ENCODE data around the gene RYR2.
"Not testable (repeated sequence)": the region's sequence is repeated elsewhere in the genome, so short reads cannot be mapped to it uniquely, and the experiment has no call there.

Gene RYR2

DNA sequence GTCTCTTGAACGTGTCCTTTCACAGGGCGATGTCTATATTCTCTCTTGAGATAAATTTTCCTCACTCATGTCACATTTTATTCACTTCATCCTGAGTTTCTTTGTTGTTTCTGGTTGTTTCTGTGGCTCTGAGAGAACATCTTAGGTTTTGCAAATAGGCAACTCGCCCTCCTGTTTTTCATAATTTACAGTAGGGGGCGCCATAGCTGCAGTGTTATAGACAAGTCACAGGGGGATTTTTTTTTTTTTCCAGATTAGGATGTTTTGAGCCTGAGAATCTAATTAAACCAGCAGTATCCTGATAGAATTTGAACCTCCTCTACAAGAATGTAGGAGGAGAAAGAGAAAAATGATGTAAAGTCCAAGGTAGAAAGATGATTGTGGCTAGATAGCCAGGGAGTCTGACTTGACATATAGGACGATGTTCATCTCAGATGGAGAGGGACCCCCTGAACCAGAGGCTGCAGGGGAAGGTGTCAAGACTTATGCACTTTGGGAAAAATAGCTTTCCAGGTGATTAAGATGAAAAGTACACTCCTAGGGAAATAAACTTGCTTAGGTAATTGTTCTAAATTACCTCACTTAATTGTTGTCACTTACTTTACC is 772.4 kb downstream of the RYR2 start:
- no peak overlapping the region for H3K4me3 ChIP-seq (ENCODE audit: low read depth, low read length)
- peak; percentile 26; the same call in 1 of the 2 replicates for TF ChIP-seq CTCF (IDR thresholded peaks at IDR 0.05; ENCODE audit: borderline replicate concordance, insufficient read depth, low read depth, low read length)

- no peak for TF ChIP-seq CTCF (IDR thresholded peaks at IDR 0.05; ENCODE audit: borderline replicate concordance, insufficient read depth, low read depth, low read length)
- H3K4me3 ChIP-seq (ENCODE audit: low read depth, low read length) = no peak overlapping the region
Observed at GRCh38 chr1:237817277-237817676, 775.3 kb downstream of the RYR2 start.

DNA sequence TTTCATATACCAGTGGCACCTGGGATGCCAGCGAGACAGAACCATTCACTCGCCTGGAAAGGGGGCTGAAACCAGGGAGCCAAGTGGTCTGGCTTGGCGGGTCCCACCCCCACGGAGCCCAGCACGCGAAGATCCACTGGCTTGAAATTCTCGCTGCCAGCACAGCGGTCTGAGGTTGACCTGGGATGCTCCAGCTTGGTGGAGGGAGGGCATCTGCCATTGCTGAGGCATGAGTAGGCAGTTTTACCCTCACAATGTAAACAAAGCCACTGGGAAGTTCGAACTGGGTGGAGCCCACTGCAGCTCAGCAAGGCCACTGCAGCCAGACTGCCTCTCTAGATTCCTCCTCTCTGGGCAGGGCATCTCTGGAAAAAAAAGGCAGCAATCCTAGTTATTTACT is 778.6 kb downstream of the RYR2 start:
- H3K4me3 ChIP-seq (ENCODE audit: low read depth, low read length) = not testable (repeated sequence)

DNA sequence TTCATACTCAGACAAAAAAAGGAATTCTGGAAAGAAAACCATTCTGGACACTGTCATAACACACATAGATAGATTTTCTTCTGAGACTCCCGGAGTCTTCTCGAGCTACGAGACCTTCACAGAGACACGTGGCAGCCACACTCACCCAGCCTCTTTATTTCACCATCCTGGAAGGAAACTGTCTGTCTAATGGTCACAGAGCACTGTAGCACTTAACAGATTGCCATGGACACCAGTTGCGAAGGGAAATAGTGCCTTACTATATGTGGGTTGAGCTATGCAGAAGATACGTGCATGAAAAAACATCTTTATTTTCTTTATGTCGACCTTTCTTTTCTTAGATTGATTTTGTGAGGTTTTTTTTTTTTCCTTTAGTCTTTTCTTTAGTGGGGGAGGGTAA is 790.9 kb downstream of the RYR2 start:
- no peak for TF ChIP-seq CTCF (IDR thresholded peaks at IDR 0.05; ENCODE audit: borderline replicate concordance, insufficient read depth, low read depth, low read length)
- H3K4me3 ChIP-seq (ENCODE audit: low read depth, low read length) = no peak overlapping the region

DNA sequence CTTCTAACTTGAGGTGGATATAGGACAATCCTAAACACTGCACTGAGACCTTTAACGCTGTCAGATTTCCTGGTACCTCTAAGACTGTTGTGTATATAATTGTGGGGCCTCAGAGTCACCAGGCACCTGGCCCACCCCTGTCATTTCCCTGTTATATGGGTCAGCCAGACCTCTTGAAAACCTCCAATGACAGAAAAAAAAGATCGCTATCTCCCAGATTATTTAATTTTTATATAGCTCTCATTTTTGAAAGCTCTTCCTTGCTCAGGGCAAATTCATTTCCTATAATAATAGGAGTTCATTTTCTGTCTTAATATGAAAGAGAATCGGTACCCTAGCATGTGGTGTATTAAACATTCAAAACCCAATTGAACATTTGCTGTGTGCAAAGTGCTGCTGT is 792.1 kb downstream of the RYR2 start:
- no peak overlapping the region for H3K4me3 ChIP-seq (ENCODE audit: low read depth, low read length)
- TF ChIP-seq CTCF (IDR thresholded peaks at IDR 0.05; ENCODE audit: borderline replicate concordance, insufficient read depth, low read depth, low read length) = no peak

- no peak overlapping the region for H3K4me3 ChIP-seq (ENCODE audit: low read depth, low read length)
- TF ChIP-seq CTCF (IDR thresholded peaks at IDR 0.05; ENCODE audit: borderline replicate concordance, insufficient read depth, low read depth, low read length) = no peak
Observed at GRCh38 chr1:237834461-237834860, 792.5 kb downstream of the RYR2 start.

DNA sequence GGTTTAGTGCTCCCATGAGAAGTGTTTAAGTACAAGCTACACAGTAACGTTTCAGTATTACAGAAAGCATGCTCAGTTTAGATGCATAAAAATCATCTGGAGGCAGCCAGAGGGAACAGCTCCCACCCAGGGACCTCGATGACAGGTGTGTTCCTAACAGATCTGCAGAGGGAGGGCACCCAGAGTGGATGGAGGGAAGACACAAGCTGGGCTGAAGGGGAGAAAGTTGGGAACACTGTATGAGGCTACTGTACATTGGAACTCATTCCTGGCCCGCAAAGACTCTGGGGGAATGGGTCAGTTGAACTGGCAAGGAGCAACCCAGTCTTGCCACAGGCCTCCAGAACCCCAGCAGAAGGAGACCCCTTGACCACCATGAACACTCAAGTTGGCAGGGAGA is 796.3 kb downstream of the RYR2 start:
- H3K4me3 ChIP-seq (ENCODE audit: low read depth, low read length) = no peak overlapping the region
- no peak for TF ChIP-seq CTCF (IDR thresholded peaks at IDR 0.05; ENCODE audit: borderline replicate concordance, insufficient read depth, low read depth, low read length)
